GM21447 (cell line): ENCODE data around the gene DST.
A peak's percentile ranks its signal among the peaks of the same experiment; 100 is the strongest.
"Not testable (repeated sequence)": the region's sequence is repeated elsewhere in the genome, so short reads cannot be mapped to it uniquely, and the experiment has no call there.

Experiments
- ATAC-seq: cut with Tn5 transposase; IDR thresholded peaks from one replicate; pipeline ENCODE4 v1.9.1; 2021; ENCODE audit not compliant: unreplicated experiment

Gene DST

DNA sequence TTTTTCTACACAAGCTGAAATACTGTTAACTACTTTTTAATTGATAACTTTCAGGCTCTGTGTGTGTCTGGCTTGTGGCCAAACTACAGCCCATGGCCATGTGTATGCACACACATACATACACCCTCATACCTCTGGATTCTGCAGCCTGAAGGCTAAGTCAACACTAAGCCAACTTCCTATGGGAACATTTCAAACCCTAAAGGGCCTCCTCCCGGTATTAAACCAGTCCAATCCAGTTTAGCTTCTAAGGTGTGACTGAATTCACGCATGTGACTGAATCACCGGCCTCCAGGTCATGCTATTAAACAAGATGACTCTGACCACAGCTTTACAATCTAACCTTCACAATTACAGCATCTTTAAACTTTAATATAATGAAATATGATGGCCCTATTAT is 20.7 kb upstream of the DST start:
- ATAC-seq: no peak

DNA sequence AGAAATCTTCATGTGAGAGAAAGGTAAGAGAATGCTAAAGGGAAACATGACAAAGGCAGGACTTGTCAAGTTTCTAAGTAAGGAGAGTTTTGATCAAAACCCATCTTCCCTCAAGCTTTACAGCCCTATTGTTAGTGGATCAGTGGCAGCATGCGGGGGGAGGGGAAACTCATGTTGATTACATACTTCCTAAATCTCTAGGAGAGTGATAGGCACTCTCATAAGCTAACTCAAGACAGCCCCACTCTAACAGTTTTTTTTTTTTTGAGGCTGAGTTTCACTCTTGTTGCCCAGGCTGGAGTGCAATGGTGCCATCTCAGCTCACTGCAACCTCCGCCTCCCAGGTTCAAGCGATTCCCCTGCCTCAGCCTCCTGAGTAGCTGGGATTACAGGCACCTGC is 18.6 kb upstream of the DST start:
- not testable (repeated sequence) for ATAC-seq

DNA sequence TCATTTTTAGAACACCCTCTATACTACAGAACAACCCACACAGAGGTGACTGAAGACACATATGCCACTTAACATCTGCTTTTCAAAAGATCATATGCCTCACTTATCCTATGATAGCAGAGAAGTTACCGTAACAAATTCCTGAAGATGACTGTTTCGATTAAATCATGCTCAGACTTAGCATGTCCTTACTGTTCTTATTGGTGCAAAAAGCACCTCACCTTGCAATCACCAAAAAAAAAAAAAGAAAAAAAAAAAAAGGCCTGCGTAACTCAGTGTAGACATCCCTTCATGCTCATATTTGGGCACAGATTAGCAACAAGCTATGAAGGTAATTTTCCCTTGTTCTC is 17.7 kb upstream of the DST start:
- no peak for ATAC-seq

DNA sequence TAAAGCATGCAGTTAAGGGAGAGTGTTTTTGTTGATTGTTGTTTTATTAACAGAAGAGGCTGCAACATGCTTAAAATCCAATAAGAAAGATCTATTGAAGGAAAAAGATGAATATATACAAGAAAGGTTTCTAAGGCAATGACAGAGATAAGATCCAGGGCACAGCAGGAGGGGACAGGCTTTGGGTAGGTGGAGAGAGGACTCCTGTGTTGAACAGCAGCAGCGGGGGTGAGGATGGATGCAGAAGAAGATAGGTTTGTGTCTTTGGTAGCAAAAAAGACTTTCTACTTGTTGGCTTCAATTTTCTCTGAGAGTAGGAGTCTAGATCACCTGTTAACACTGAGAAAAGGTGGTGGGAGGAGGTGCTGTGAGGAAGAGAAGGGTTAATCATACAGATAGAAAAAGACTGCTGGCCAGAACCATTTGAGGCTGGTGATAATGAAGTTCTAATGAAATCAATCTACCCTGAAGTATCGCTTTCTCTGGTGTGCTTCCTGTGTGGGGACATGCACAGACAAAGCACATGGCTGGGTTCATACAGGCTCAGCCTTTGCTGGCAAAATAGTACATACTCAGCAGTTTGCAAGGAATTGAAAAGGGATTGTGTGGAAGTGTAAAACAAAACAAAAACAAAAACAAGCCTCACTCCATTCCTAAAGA is 17.2 kb upstream of the DST start:
- ATAC-seq: peak; percentile 95

DNA sequence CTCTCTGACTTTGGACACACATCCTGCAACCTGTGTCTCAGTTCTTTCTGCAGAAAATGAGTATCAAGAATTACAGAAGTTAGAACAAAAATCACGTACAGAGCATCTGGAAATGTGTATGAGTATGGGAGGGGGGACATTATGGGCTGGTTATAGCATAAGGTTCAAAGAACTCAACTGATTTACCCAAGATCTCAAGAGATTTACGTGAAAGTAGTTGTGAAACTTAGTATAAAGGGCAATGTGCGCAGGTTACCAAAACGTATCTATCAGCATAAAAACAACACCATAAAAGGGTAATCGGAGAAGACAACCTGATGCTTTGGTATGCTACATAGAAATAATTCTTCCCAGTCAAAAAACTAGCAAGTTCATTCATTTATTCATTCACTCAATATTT is 15.6 kb upstream of the DST start:
- ATAC-seq: no peak

DNA sequence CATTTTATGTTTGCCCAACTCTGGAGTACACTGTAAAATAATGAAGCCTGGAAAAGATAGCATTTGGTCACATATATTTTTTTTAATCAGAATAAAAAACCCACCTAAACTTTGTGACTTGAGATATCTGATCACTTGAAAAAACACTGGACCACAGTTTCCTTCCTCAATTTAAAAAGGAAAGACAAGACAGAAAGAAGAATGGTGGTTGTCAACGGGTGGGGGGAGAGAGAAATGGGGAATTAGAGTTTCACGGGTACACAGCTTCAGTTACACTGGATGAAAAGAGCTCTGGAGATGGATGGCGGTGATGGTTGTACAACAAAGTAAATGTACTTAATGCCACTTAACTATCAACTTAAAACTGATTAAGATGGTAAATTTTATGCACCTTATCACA is 14.7 kb upstream of the DST start:
- no peak for ATAC-seq

DNA sequence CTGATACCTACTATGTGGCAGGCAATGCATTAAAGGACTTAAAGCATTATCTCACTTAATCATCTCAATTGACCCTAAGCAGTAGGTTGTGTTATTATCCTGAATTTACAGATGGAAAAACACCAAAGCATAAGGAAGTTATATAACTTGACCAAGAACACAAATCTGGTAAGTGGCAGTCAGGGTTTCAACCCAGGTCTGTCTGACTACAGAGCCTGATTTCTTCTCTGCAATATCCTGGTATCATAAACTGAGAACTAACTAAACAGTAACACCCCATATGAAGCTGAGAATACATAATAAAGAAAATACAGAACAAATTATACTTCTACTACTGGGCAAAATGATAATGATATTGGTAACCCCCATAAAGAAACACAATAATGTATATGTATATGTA is 13.8 kb upstream of the DST start:
- no peak for ATAC-seq

DNA sequence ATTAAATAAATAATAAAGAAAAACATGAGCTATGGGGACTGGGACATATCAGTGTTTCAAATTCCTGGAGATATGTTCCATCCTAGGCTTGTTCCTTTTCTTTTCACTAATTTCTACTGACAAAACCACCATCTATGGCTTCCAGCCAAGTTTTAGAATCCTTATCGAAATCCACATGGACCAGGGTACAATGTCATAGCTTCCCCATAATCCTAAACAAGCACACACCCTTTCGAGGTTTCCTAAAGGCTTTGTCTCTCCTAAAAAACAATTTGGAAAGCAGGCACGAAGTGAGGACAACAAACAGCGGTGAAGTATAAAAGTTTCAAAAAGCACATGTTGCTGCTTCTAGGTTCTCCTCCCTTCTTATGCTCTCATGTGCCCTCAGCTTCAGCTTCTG is 13.3 kb upstream of the DST start:
- no peak for ATAC-seq

GRCh38 chr6:56655249-56655648 is 12.6 kb upstream of the DST start:
- ATAC-seq: no peak

DNA sequence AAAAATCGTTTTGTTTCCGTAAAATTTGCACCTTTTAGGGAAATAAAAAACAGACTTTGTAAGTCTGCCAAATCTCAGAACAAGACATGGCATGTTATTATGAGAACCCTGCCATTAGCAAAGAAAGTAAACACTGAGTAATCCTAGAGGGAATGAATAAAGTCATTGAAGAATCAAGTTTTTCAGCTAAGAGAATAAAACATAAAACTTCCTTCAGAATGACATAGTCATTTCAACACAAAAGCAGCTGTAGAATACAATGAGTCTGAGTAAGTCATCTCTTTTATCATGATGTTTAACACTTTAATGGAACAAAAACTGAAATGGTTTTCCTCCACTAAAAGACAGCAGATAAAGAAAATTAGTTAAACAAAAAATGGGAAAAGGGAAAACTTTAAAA is 10.3 kb upstream of the DST start:
- no peak for ATAC-seq

DNA sequence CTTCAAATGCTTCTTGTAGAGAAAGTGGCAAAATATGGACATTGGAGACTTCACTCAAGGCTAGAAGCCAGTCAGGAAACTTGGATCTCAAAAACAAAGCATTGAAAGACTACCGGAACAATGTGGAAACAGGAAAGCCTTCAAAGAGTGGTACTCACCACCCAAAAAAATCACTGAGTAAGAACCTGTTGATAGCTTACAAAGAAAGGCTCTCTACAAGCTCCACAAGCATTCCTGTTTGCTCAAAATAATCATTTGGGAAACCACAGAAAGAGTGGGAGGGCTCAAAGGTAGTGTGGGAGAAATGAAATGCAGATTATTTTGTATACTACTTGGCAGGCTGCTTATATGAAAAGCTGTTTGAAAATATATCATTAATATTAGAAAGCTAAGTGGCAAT is 9.5 kb upstream of the DST start:
- no peak for ATAC-seq

GRCh38 chr6:56650191-56650590 is 7.5 kb upstream of the DST start:
- no peak for ATAC-seq

GRCh38 chr6:56649782-56650181 is 7.1 kb upstream of the DST start:
- no peak for ATAC-seq

- ATAC-seq: no peak
Observed at GRCh38 chr6:56649053-56649769, 6.5 kb upstream of the DST start.

GRCh38 chr6:56647172-56647762 is 4.6 kb upstream of the DST start:
- ATAC-seq: no peak

- ATAC-seq: no peak
Observed at GRCh38 chr6:56644366-56644765, 1.7 kb upstream of the DST start.

- ATAC-seq: no peak
Observed at GRCh38 chr6:56643379-56644089, 845 bp upstream of the DST start.

DNA sequence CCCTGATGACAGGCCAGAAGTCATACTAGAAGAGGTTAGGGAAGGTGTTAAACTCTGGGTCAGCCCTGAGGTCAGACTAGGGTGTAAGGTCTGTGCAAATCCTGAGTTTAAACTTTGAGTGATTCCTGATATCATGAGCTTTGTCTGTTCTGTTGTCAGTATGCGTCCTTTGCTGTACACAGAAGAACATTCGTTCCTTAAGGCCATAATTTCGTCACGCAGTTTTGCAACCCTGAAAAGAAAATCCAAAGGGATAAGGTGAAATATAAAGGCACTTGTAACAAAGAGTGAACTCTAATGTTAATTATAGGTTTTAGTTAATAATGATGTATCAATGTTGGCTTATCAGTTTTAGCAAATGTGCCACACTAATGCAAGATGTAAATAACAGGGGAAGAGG is 2.3 kb downstream of the DST start:
- no peak for ATAC-seq

DNA sequence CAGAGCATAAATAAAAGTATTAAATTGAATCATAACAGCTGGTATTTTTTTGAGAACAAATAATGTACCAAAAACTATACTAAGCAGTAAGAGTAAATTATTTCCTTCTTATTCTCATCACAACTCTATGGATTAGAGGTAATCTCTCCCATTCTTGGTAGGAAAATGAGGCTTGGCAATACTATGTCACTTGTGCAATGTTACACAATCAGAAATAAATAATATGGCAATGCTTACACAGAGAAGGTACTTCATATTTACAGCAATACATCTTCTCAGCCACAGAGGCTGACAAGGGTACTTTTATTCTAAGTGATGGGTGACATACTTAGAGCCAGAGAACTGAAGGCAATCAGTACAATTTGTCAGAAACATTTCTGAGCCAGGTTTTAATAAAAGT is 3.9 kb downstream of the DST start:
- ATAC-seq: no peak

DNA sequence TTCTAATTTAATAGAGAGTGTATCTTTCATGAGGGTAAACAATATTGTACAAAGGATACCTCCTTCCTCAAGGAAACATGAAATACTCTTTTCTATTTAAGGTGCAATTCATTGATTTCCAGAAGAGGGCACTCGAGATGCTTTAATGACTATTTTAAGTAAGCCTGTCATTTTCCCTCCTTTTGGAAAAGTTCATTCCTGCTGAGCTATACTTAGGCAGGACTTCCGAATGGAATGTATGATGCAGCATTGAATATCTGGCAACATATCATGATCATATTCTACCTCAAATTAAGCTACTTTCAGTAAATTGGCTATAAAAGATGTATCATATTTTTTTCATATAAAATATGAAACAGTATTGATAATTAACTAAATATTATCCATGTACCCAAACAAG is 5.0 kb downstream of the DST start:
- no peak for ATAC-seq

- ATAC-seq: no peak
Observed at GRCh38 chr6:56628105-56628504, 14.6 kb downstream of the DST start.

DNA sequence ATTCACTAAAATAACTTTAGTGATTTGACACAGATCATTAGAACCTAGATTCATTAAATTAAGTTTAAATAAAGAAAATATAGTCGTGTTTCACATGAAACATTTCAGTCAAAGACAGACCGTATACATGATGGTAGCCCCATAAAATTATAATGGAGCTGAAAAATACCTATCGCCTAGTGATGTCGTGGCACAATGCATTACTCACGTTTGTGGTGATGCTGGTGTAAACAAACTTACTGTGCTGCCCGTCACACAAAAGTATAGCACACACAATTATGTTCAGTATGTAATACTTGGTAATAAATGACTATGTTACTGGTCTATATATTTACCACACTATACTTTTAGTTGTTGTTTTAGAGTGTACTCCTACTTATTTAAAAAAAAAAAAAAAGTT is 17.3 kb downstream of the DST start:
- ATAC-seq: no peak
